ENCODE data around the gene TANC1. TPM values are rescaled to one million over a fixed set of nuclear protein-coding genes. Genes with fewer than 3 reads are reported as not detected.

Gene TANC1
- total and polyA plus RNA-seq, 2 experiments from 2014 or later: 2.8 to 9.5 TPM

DNA sequence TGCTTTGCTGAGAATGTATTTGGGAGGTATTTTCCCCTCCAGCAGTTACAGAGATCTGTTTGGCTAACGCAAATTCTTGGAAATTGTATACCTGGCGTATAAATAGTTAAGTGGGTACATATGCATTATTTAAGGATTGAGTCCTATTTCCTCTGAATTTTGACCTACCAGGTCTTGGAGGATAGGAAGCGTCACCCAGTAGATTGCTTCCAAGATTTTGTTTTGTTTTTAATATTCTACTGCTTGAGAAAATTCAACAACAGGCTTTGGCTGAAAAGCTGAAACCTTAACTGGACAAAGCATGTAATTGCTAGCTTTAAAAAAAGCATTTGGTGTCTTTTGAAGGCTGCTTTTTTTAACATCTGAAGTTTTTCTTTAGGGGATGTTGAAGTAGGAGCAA is 168.0 kb downstream of the TANC1 start:
- no peak overlapping the region for H2AFZ ChIP-seq
- no peaks in the 10 kb centered on the region for H3K79me2 ChIP-seq (replicated peaks; ENCODE audit: insufficient read depth)
- DNase-seq (ENCODE audit: low spot score): no peak
- no peaks in the 10 kb centered on the region for H3K27me3 ChIP-seq (ENCODE audit: insufficient read depth)
- TF ChIP-seq ETS1 (IDR thresholded peaks at IDR 0.05) (no peak), ZNF331 (CRISPR knock-in tag; IDR thresholded peaks at IDR 0.05; ENCODE audit: low read depth) (no peak), EZH2phosphoT487 (IDR thresholded peaks at IDR 0.05; ENCODE audit: unreplicated experiment) (no peak), NANOG (IDR thresholded peaks at IDR 0.05; ENCODE audit: borderline replicate concordance) (no peak)
- TF ChIP-seq, protein P1, sequence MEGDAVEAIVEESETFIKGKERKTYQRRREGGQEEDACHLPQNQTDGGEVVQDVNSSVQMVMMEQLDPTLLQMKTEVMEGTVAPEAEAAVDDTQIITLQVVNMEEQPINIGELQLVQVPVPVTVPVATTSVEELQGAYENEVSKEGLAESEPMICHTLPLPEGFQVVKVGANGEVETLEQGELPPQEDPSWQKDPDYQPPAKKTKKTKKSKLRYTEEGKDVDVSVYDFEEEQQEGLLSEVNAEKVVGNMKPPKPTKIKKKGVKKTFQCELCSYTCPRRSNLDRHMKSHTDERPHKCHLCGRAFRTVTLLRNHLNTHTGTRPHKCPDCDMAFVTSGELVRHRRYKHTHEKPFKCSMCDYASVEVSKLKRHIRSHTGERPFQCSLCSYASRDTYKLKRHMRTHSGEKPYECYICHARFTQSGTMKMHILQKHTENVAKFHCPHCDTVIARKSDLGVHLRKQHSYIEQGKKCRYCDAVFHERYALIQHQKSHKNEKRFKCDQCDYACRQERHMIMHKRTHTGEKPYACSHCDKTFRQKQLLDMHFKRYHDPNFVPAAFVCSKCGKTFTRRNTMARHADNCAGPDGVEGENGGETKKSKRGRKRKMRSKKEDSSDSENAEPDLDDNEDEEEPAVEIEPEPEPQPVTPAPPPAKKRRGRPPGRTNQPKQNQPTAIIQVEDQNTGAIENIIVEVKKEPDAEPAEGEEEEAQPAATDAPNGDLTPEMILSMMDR (conservative IDR thresholded peaks at IDR 0.05; ENCODE audit: low read depth in 2 of 2): no peak
- Mint-ChIP-seq H3K27ac (no peak overlapping the region), H3K4me3 (no peak overlapping the region), H3K9me3 (no peaks in the 10 kb centered on the region), H3K27me3 (ENCODE audit: insufficient read depth, low read depth, poor library complexity) (peaks cover 2% of the 10 kb centered on the region), H3K4me1 (peaks cover 17% of the 10 kb centered on the region), H3K36me3 (ENCODE audit: low read depth) (no peaks in the 10 kb centered on the region)
- ATAC-seq: no peak
- no peaks in the 10 kb centered on the region for H3K36me3 ChIP-seq (ENCODE audit: insufficient read depth)
- no peak overlapping the region for H3K27ac ChIP-seq (ENCODE audit: low read depth)
- peaks cover 5% of the 10 kb centered on the region for H3K4me1 ChIP-seq (ENCODE audit: insufficient read depth)
- no peak overlapping the region for H3K4me3 ChIP-seq
- no peak overlapping the region for H3K4me2 ChIP-seq
- H4K20me1 ChIP-seq (replicated peaks; ENCODE audit: insufficient read depth): no peaks in the 10 kb centered on the region; the same call in 1 of the 2 replicates
- no peaks in the 10 kb centered on the region for H3K9me2 ChIP-seq (ENCODE audit: insufficient read depth)
- no peaks in the 10 kb centered on the region for H3F3A ChIP-seq (replicated peaks; ENCODE audit: low read depth)

DNA sequence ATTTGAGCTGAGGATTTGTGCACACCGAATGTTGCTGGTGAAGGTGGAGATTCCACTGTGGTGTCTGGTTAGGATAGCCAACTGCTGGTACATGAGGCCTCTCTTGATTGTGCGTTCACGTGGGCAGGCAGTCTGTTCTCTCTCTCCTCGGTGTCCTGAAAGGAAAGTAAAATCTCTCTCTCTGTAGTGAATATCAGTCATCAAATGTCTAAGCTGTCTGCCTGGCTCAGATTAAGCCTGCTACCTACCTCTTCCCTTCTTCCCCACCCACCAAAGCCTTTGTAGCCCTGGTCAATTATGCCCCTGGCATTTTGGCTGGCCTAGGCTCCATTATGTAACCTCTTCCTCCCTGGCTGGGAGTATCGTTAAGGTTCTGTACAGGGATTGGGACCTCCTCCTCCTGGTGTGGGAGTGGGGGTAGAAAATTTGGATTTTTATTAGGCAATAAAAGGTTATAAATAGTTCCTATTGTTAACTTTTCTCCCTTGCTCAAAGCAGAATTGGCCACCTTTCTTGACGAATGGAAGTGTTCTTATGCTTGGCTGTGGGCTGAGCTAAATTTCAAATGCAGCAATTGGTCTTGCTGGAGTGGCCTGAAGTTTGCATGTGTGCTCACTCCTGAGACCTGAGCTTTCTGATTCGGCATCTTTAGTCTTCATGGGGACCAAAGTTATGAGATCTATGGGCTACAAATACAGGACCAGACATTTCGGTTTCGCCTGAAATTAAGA is 169.2 kb downstream of the TANC1 start:
- no peak overlapping the region for H2AFZ ChIP-seq
- no peaks in the 10 kb centered on the region for H3F3A ChIP-seq (replicated peaks; ENCODE audit: low read depth)
- H3K27me3 ChIP-seq (ENCODE audit: insufficient read depth): no peaks in the 10 kb centered on the region
- Mint-ChIP-seq H3K27me3 (ENCODE audit: insufficient read depth, low read depth, poor library complexity) (peaks cover 2% of the 10 kb centered on the region), H3K9me3 (no peaks in the 10 kb centered on the region), H3K36me3 (ENCODE audit: low read depth) (no peaks in the 10 kb centered on the region), H3K4me1 (peaks cover 10% of the 10 kb centered on the region; the same call in 2 of the 3 replicates), H3K4me3 (no peak overlapping the region), H3K27ac (no peak overlapping the region)
- no peak for DNase-seq (ENCODE audit: low spot score)
- no peak for TF ChIP-seq EZH2 (IDR thresholded peaks at IDR 0.05; ENCODE audit: low read depth, unreplicated experiment)
- no peak for TF ChIP-seq REST (IDR thresholded peaks at IDR 0.05; ENCODE audit: unreplicated experiment)
- TF ChIP-seq, protein P1 (conservative IDR thresholded peaks at IDR 0.05; ENCODE audit: low read depth in 2 of 2): no peak
- TF ChIP-seq POLR2AphosphoS5 (IDR thresholded peaks at IDR 0.05; ENCODE audit: low read depth): no peak
- H4K20me1 ChIP-seq (replicated peaks; ENCODE audit: insufficient read depth): no peaks in the 10 kb centered on the region; the same call in 1 of the 2 replicates
- no peaks in the 10 kb centered on the region for H3K36me3 ChIP-seq (ENCODE audit: insufficient read depth)
- no peak overlapping the region for H3K4me2 ChIP-seq
- ATAC-seq: no peak
- no peaks in the 10 kb centered on the region for H3K9me2 ChIP-seq (ENCODE audit: insufficient read depth)
- H3K4me3 ChIP-seq: no peak overlapping the region
- no peaks in the 10 kb centered on the region for H3K79me2 ChIP-seq (replicated peaks; ENCODE audit: insufficient read depth)
- no peaks in the 10 kb centered on the region; the same call in 1 of the 2 replicates for H3K4me1 ChIP-seq (ENCODE audit: insufficient read depth)
- H3K27ac ChIP-seq (ENCODE audit: low read depth): no peak overlapping the region
